Keratinocyte (primary cell): ENCODE results near the gene ZNHIT3. TPM values are rescaled to one million over a fixed set of nuclear protein-coding genes. Genes with fewer than 3 reads are reported as not detected.

Source experiments
- DNase-seq: peaks from one replicate; pipeline ENCODE4 v3.0.0-alpha.2; 2011; ENCODE audit warnings: low read depth, missing footprints, low spot score
- FAIRE-seq: peaks from 2 replicates; lab custom pipeline; 2011; peaks lifted over from hg19 to GRCh38; lab: Jason Lieb, UNC
- H2AFZ ChIP-seq: 2 replicates; pipeline ENCODE4 v1.6.0; 2012; ENCODE audit warnings: low read length, control low read depth, inconsistent platforms; ENCODE audit not compliant: control insufficient read depth
- H3K27ac ChIP-seq: 2 replicates; pipeline ENCODE4 v1.5.1; 2011; ENCODE audit warnings: low read length; ENCODE audit not compliant: control insufficient read depth, insufficient read depth
- H3K27me3 ChIP-seq: 3 replicates; pipeline ENCODE4 v1.6.0; 2011; ENCODE audit warnings: low read length; ENCODE audit not compliant: control insufficient read depth, insufficient read depth; ENCODE audit errors: extremely low read depth
- H3K36me3 ChIP-seq, 2 experiments: 2 replicates in 1 of 2; 3 replicates in 1 of 2; pipeline ENCODE4 v1.5.1; 2011; ENCODE audit warnings: low read length in 2 of 2, mild to moderate bottlenecking in 1 of 2; ENCODE audit not compliant: control insufficient read depth in 2 of 2, insufficient read depth in 2 of 2; ENCODE audit errors: extremely low read depth in 1 of 2
- H3K4me1 ChIP-seq: 3 replicates; pipeline ENCODE4 v1.5.1; 2011; ENCODE audit warnings: low read length; ENCODE audit not compliant: control insufficient read depth, insufficient read depth; ENCODE audit errors: extremely low read depth
- H3K4me2 ChIP-seq: 3 replicates; pipeline ENCODE4 v1.6.0; 2011; ENCODE audit warnings: low read depth, low read length; ENCODE audit not compliant: control insufficient read depth, insufficient read depth; ENCODE audit errors: extremely low read depth
- H3K4me3 ChIP-seq, 3 experiments: fragments of 200-600 bp in 1 of 3; sonication (generic) in 1 of 3; 2 replicates in 2 of 3; 3 replicates in 1 of 3; pipeline ENCODE4 v1.5.1; 2011 to 2016; ENCODE audit warnings: low read length in 3 of 3, mild to moderate bottlenecking in 3 of 3, control low read depth in 2 of 3, inconsistent platforms in 1 of 3, low read depth in 1 of 3, mixed read lengths in 1 of 3, mixed run types in 1 of 3, moderate library complexity in 1 of 3; ENCODE audit not compliant: control insufficient read depth in 2 of 3, insufficient read depth in 2 of 3; ENCODE audit errors: extremely low read depth in 1 of 3
- H3K79me2 ChIP-seq: 2 replicates; pipeline ENCODE4 v1.6.0; 2012; ENCODE audit warnings: low read length; ENCODE audit not compliant: control insufficient read depth, insufficient read depth
- H3K9ac ChIP-seq: 3 replicates; pipeline ENCODE4 v1.6.0; 2011; ENCODE audit warnings: low read length; ENCODE audit not compliant: control insufficient read depth, insufficient read depth; ENCODE audit errors: extremely low read depth
- H3K9me1 ChIP-seq: 3 replicates; pipeline ENCODE4 v1.6.0; 2011; ENCODE audit warnings: low read length; ENCODE audit not compliant: control insufficient read depth, insufficient read depth; ENCODE audit errors: extremely low read depth
- H3K9me3 ChIP-seq: 2 replicates; pipeline ENCODE4 v1.5.1; 2012; ENCODE audit warnings: low read depth, low read length; ENCODE audit not compliant: control insufficient read depth
- H4K20me1 ChIP-seq: 3 replicates; pipeline ENCODE4 v1.6.0; 2011; ENCODE audit warnings: low read length; ENCODE audit not compliant: control insufficient read depth, insufficient read depth; ENCODE audit errors: extremely low read depth
- EZH2 ChIP-seq: IDR thresholded peaks from one replicate; pipeline ENCODE4 v1.6.1; 2012; ENCODE audit warnings: inconsistent platforms, mild to moderate bottlenecking, low read length, moderate library complexity
- dilution Hi-C: fragments of 300-500 bp; cut with MboI; formaldehyde crosslinking; loops from one replicate; pipeline ENCODE4 v1.7.0; 2020; ENCODE audit warnings: low sequenced_read_pairs; ENCODE audit not compliant: extremely low pct_ligation_motif_present
- polyA plus RNA-seq, 5 experiments: library from polyadenylated mRNA; depleted of rRNA in 3 of 5; stranded (reverse) in 3 of 5; stranded (forward) in 1 of 5; unstranded in 1 of 5; fragments of >200 nt; gene quantifications; 1 replicate in 1 of 5; 2 replicates in 3 of 5; 3 replicates in 1 of 5; pipeline versions ENCODE4 v1.2.1 to v1.2.3, GENCODE V29; 2011 to 2012; ENCODE audit warnings: missing spikeins in 2 of 5, low read depth in 1 of 5, low replicate concordance in 1 of 5
- TF ChIP-seq, protein P1 (sequence below), 3 experiments: IDR thresholded peaks in 1 of 3; conservative IDR thresholded peaks in 1 of 3; optimal IDR thresholded peaks in 1 of 3; 2 replicates in 2 of 3; 3 replicates in 1 of 3; pipeline versions ENCODE3 to v1.5.1; 2011; ENCODE audit warnings: low read length in 3 of 3, mild to moderate bottlenecking in 3 of 3, moderate library complexity in 2 of 3, control low read depth in 1 of 3, inconsistent platforms in 1 of 3; ENCODE audit not compliant: insufficient read depth in 2 of 3; ENCODE audit errors: extremely low read depth in 1 of 3

The ZNHIT3 gene
- polyA plus RNA-seq, 1 donor (not counting 4 experiments of a cell fraction or from before 2014, with no cell fraction given): 72.4 TPM

DNA sequence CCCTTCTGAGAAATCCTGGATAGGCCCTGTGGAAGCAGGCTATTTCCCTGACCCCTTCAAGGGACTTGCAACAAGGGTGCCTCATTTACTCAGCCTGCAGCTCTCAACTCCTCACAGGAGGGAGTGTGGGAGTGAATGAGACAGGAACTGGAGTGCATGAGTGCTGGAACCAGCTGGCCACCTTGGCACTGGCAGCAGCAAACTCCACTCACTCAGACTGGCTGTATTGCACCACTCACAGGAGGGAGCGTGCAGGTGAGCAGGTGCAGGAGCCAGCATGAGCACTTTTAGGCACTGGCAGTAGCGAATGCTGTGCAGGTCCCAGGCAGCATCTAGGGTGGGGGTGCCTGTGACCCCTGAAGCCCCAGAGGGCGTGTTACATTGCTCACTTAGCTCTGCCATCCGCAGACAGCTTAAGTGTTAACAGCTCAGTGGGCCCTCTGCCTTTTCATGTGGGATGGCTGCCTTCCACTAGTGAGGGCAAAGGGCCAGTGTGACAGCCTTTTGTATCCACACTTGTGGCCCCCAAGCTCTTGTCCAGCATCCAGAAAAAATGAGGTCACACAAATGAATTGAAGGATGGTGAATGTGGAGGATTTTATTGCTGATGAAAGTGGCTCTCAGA lies 11.0 kb upstream of the ZNHIT3 start:
- FAIRE-seq (no peak), DNase-seq (no peak)
- dilution Hi-C loops: no loop called here
- Histone ChIP-seq H3K4me1 (no peaks in the 10 kb centered on the region), H3K4me3 (no peak overlapping the region), H3K36me3 (no peaks in the 10 kb centered on the region), H3K9ac (no peak overlapping the region), H4K20me1 (no peaks in the 10 kb centered on the region), H3K4me2 (no peak overlapping the region), H2AFZ (no peak overlapping the region), H3K9me3 (no peaks in the 10 kb centered on the region), H3K27ac (no peak overlapping the region), H3K27me3 (peaks cover 4% of the 10 kb centered on the region), H3K79me2 (no peaks in the 10 kb centered on the region), H3K9me1 (no peaks in the 10 kb centered on the region)
- TF ChIP-seq EZH2: no peak
- TF ChIP-seq, protein P1, sequence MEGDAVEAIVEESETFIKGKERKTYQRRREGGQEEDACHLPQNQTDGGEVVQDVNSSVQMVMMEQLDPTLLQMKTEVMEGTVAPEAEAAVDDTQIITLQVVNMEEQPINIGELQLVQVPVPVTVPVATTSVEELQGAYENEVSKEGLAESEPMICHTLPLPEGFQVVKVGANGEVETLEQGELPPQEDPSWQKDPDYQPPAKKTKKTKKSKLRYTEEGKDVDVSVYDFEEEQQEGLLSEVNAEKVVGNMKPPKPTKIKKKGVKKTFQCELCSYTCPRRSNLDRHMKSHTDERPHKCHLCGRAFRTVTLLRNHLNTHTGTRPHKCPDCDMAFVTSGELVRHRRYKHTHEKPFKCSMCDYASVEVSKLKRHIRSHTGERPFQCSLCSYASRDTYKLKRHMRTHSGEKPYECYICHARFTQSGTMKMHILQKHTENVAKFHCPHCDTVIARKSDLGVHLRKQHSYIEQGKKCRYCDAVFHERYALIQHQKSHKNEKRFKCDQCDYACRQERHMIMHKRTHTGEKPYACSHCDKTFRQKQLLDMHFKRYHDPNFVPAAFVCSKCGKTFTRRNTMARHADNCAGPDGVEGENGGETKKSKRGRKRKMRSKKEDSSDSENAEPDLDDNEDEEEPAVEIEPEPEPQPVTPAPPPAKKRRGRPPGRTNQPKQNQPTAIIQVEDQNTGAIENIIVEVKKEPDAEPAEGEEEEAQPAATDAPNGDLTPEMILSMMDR (optimal IDR thresholded peaks at IDR 0.05 in 1 of 3, IDR thresholded peaks at IDR 0.05 in 1 of 3, conservative IDR thresholded peaks at IDR 0.05 in 1 of 3; ENCODE audit: extremely low read depth in 1 of 3, insufficient read depth in 2 of 3, low read length in 3 of 3): no peak

- FAIRE-seq (no peak), DNase-seq (no peak)
- Histone ChIP-seq H3K79me2 (peaks cover 1% of the 10 kb centered on the region), H3K4me1 (peaks cover 19% of the 10 kb centered on the region), H3K9me1 (no peaks in the 10 kb centered on the region), H2AFZ (no peak overlapping the region), H3K9me3 (no peaks in the 10 kb centered on the region), H3K9ac (no peak overlapping the region), H3K36me3 (no peaks in the 10 kb centered on the region), H3K27ac (no peak overlapping the region), H3K4me3 (no peak overlapping the region), H3K27me3 (peaks cover 17% of the 10 kb centered on the region), H3K4me2 (no peak overlapping the region), H4K20me1 (no peaks in the 10 kb centered on the region)
- TF ChIP-seq EZH2: no peak
- dilution Hi-C loops: no loop called here
Observed at GRCh38 chr17:36481829-36482228, 4.7 kb upstream of the ZNHIT3 start.
